Stomach (tissue), 4 donors: ENCODE results near the gene EPS8L3.
A peak's percentile ranks its signal among the peaks of the same experiment; 100 is the strongest.

Source experiments
- CTCF ChIP-seq, 7 experiments: fragments of 450-650 bp in 4 of 7; fragments of 200-600 bp in 3 of 7; sonication (generic) in 3 of 7; IDR thresholded peaks; one replicate each; pipeline ENCODE4 v1.5.1; 2016 to 2019; ENCODE audit warnings: antibody characterized with exemption in 7 of 7, control low read depth in 2 of 7, mild to moderate bottlenecking in 1 of 7
- EP300 ChIP-seq: sonication (generic); formaldehyde crosslinking; IDR thresholded peaks from one replicate; pipeline ENCODE4 v1.6.1; 2017; ENCODE audit warnings: antibody characterized with exemption
- POLR2A ChIP-seq, 4 donors: fragments of 450-650 bp; IDR thresholded peaks; one replicate each; pipeline ENCODE4 v1.6.1; 2016; ENCODE audit warnings: antibody characterized with exemption in 4 of 4, control low read depth in 2 of 4, mild to moderate bottlenecking in 1 of 4, moderate library complexity in 1 of 4
- POLR2AphosphoS5 ChIP-seq, 3 donors: sonication (generic); formaldehyde crosslinking; IDR thresholded peaks; one replicate each; pipeline ENCODE4 v1.6.1; 2016; ENCODE audit warnings: antibody characterized with exemption in 3 of 3

- TF ChIP-seq CTCF (IDR thresholded peaks at IDR 0.05), result no peak
- TF ChIP-seq POLR2A (IDR thresholded peaks at IDR 0.05), result no peak
- TF ChIP-seq POLR2AphosphoS5 (IDR thresholded peaks at IDR 0.05), result peak in 1 of 3 donors; percentile 20
- no peak for TF ChIP-seq EP300
Observed at GRCh38 chr1:109794319-109795132, 30.8 kb upstream of the EPS8L3 start.
